K562 (cell line): ENCODE results near the gene CHAMP1. TPM values are rescaled to one million over a fixed set of nuclear protein-coding genes. Genes with fewer than 3 reads are reported as not detected.

Experiments
- E2F3 ChIP-seq: fragments of 250-450 bp; sonication (Bioruptor Pico); IDR thresholded peaks from 2 replicates; pipeline ENCODE4 v1.4.0; 2020; ENCODE audit warnings: mild to moderate bottlenecking
- ELF1 ChIP-seq: fragments of 200-800 bp; sonication (Bioruptor generic); IDR thresholded peaks from 2 replicates; pipeline ENCODE4 v1.6.1; 2016; ENCODE audit warnings: missing genetic modification characterization, missing compliant biosample characterization
- HDAC2 ChIP-seq: fragments of 450-650 bp; IDR thresholded peaks from 2 replicates; pipeline ENCODE4 v1.6.1; 2016; ENCODE audit warnings: mild to moderate bottlenecking
- MYNN ChIP-seq, 2 experiments: sonication (generic); formaldehyde crosslinking in 1 of 2; IDR thresholded peaks; 2 replicates each; pipeline versions ENCODE4 v1.5.0 to v1.6.1; 2016 to 2020; ENCODE audit warnings: antibody characterized with exemption in 1 of 2, missing genetic modification reagents in 1 of 2
- NRF1 ChIP-seq, 2 experiments: fragments of 450-650 bp; IDR thresholded peaks in 1 of 2; conservative IDR thresholded peaks in 1 of 2; 2 replicates each; pipeline ENCODE4 v1.6.1; 2014; ENCODE audit warnings: mild to moderate bottlenecking in 2 of 2
- SMAD4 ChIP-seq: fragments of 250-450 bp; sonication (Bioruptor Pico); conservative IDR thresholded peaks from 2 replicates; pipeline ENCODE4 v1.8.0; 2021; ENCODE audit warnings: inconsistent platforms, mild to moderate bottlenecking, moderate library complexity
- TAF7 ChIP-seq: fragments of 450-650 bp; IDR thresholded peaks from 2 replicates; pipeline ENCODE4 v1.6.1; 2016; ENCODE audit warnings: missing genetic modification characterization, missing compliant biosample characterization
- TOE1 ChIP-seq, 2 experiments: fragments of 450-650 bp in 1 of 2; sonication (generic) in 1 of 2; formaldehyde crosslinking in 1 of 2; IDR thresholded peaks; 2 replicates each; pipeline versions ENCODE4 v1.7.1 to v1.8.0; 2016 to 2022; ENCODE audit warnings: borderline replicate concordance in 2 of 2, mild to moderate bottlenecking in 2 of 2, antibody characterized with exemption in 1 of 2, inconsistent platforms in 1 of 2, low read depth in 1 of 2, missing genetic modification reagents in 1 of 2, moderate library complexity in 1 of 2
- ZKSCAN1 ChIP-seq: fragments of 150-350 bp; IDR thresholded peaks from 2 replicates; pipeline ENCODE4 v1.6.1; 2016; ENCODE audit warnings: low read depth, low read length
- ZNF444 ChIP-seq: fragments of 250-450 bp; sonication (Bioruptor Pico); IDR thresholded peaks from 2 replicates; pipeline ENCODE4 v1.4.0; 2020; ENCODE audit warnings: mild to moderate bottlenecking, moderate library complexity
- polyA plus RNA-seq, 8 experiments: library from polyadenylated mRNA; depleted of rRNA in 4 of 8; stranded (reverse) in 5 of 8; unstranded in 3 of 8; fragments of >200 nt; fragmentation: Nextera tagmentation in 2 of 8; fragmentation: Illumina TruSeq in 1 of 8; extraction: Ambion mirVana in 2 of 8; extraction: Trizol in 1 of 8; gene quantifications; 2 replicates each; pipeline versions ENCODE4 v1.2.1 to v1.2.3, GENCODE V29; 2011 to 2014; ENCODE audit warnings: inconsistent platforms in 1 of 8, missing spikeins in 1 of 8
- total RNA-seq, 7 experiments: library from RNA; depleted of rRNA in 6 of 7; stranded (reverse); fragments of >200 nt in 6 of 7; fragmentation: Illumina TruSeq in 2 of 7; extraction: Trizol in 2 of 7; gene quantifications; 2 replicates each; pipeline versions ENCODE4 v1.2.1 to v1.2.3, GENCODE V29; 2011 to 2021; ENCODE audit warnings: low replicate concordance in 1 of 7
- TF ChIP-seq, protein P1 (sequence below), 2 experiments: fragments of 150-350 bp in 1 of 2; IDR thresholded peaks; 2 replicates each; pipeline ENCODE4 v1.6.1; 2012 to 2016; ENCODE audit warnings: low read depth in 2 of 2, low read length in 2 of 2, mild to moderate bottlenecking in 1 of 2, moderate library complexity in 1 of 2
- TF ChIP-seq, protein P2 (sequence below): fragments of 200-600 bp; sonication (generic); IDR thresholded peaks from one replicate; pipeline ENCODE4 v1.6.1; 2012; ENCODE audit warnings: mild to moderate bottlenecking, low read depth, low read length, inconsistent platforms

Gene CHAMP1
- total and polyA plus RNA-seq, 9 of the 15 experiments (the other 6 are each of a cell fraction or from before 2014, with no cell fraction given), result 0.70 to 40.6 (median 15.3) TPM

GRCh38 chr13:114314074-114314912, at the start of gene CHAMP1 (continued):
- TF ChIP-seq, protein P1, sequence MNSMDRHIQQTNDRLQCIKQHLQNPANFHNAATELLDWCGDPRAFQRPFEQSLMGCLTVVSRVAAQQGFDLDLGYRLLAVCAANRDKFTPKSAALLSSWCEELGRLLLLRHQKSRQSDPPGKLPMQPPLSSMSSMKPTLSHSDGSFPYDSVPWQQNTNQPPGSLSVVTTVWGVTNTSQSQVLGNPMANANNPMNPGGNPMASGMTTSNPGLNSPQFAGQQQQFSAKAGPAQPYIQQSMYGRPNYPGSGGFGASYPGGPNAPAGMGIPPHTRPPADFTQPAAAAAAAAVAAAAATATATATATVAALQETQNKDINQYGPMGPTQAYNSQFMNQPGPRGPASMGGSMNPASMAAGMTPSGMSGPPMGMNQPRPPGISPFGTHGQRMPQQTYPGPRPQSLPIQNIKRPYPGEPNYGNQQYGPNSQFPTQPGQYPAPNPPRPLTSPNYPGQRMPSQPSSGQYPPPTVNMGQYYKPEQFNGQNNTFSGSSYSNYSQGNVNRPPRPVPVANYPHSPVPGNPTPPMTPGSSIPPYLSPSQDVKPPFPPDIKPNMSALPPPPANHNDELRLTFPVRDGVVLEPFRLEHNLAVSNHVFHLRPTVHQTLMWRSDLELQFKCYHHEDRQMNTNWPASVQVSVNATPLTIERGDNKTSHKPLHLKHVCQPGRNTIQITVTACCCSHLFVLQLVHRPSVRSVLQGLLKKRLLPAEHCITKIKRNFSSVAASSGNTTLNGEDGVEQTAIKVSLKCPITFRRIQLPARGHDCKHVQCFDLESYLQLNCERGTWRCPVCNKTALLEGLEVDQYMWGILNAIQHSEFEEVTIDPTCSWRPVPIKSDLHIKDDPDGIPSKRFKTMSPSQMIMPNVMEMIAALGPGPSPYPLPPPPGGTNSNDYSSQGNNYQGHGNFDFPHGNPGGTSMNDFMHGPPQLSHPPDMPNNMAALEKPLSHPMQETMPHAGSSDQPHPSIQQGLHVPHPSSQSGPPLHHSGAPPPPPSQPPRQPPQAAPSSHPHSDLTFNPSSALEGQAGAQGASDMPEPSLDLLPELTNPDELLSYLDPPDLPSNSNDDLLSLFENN (IDR thresholded peaks at IDR 0.05; ENCODE audit: low read depth in 2 of 2, low read length in 2 of 2), result no peak
- TF ChIP-seq MYNN (IDR thresholded peaks at IDR 0.05) (no peak), MYNN (CRISPR knock-in tag; IDR thresholded peaks at IDR 0.05) (no peak), ELF1 (tag) (peak; percentile 53), SMAD4 (peak; percentile 86; the same call in 1 of the 2 replicates), TAF7 (tag) (no peak), ZNF444 (CRISPR knock-in tag) (no peak), NRF1 (conservative IDR thresholded peaks at IDR 0.05 in 1 of 2, IDR thresholded peaks at IDR 0.05 in 1 of 2) (peak; percentile 83 to 85), ZKSCAN1 (peak; percentile 72), E2F3 (peak; percentile 91), TOE1 (IDR thresholded peaks at IDR 0.05; ENCODE audit: borderline replicate concordance) (no peak), TOE1 (CRISPR knock-in tag; IDR thresholded peaks at IDR 0.05; ENCODE audit: borderline replicate concordance, low read depth) (no peak), HDAC2 (no peak)
- TF ChIP-seq, protein P2, sequence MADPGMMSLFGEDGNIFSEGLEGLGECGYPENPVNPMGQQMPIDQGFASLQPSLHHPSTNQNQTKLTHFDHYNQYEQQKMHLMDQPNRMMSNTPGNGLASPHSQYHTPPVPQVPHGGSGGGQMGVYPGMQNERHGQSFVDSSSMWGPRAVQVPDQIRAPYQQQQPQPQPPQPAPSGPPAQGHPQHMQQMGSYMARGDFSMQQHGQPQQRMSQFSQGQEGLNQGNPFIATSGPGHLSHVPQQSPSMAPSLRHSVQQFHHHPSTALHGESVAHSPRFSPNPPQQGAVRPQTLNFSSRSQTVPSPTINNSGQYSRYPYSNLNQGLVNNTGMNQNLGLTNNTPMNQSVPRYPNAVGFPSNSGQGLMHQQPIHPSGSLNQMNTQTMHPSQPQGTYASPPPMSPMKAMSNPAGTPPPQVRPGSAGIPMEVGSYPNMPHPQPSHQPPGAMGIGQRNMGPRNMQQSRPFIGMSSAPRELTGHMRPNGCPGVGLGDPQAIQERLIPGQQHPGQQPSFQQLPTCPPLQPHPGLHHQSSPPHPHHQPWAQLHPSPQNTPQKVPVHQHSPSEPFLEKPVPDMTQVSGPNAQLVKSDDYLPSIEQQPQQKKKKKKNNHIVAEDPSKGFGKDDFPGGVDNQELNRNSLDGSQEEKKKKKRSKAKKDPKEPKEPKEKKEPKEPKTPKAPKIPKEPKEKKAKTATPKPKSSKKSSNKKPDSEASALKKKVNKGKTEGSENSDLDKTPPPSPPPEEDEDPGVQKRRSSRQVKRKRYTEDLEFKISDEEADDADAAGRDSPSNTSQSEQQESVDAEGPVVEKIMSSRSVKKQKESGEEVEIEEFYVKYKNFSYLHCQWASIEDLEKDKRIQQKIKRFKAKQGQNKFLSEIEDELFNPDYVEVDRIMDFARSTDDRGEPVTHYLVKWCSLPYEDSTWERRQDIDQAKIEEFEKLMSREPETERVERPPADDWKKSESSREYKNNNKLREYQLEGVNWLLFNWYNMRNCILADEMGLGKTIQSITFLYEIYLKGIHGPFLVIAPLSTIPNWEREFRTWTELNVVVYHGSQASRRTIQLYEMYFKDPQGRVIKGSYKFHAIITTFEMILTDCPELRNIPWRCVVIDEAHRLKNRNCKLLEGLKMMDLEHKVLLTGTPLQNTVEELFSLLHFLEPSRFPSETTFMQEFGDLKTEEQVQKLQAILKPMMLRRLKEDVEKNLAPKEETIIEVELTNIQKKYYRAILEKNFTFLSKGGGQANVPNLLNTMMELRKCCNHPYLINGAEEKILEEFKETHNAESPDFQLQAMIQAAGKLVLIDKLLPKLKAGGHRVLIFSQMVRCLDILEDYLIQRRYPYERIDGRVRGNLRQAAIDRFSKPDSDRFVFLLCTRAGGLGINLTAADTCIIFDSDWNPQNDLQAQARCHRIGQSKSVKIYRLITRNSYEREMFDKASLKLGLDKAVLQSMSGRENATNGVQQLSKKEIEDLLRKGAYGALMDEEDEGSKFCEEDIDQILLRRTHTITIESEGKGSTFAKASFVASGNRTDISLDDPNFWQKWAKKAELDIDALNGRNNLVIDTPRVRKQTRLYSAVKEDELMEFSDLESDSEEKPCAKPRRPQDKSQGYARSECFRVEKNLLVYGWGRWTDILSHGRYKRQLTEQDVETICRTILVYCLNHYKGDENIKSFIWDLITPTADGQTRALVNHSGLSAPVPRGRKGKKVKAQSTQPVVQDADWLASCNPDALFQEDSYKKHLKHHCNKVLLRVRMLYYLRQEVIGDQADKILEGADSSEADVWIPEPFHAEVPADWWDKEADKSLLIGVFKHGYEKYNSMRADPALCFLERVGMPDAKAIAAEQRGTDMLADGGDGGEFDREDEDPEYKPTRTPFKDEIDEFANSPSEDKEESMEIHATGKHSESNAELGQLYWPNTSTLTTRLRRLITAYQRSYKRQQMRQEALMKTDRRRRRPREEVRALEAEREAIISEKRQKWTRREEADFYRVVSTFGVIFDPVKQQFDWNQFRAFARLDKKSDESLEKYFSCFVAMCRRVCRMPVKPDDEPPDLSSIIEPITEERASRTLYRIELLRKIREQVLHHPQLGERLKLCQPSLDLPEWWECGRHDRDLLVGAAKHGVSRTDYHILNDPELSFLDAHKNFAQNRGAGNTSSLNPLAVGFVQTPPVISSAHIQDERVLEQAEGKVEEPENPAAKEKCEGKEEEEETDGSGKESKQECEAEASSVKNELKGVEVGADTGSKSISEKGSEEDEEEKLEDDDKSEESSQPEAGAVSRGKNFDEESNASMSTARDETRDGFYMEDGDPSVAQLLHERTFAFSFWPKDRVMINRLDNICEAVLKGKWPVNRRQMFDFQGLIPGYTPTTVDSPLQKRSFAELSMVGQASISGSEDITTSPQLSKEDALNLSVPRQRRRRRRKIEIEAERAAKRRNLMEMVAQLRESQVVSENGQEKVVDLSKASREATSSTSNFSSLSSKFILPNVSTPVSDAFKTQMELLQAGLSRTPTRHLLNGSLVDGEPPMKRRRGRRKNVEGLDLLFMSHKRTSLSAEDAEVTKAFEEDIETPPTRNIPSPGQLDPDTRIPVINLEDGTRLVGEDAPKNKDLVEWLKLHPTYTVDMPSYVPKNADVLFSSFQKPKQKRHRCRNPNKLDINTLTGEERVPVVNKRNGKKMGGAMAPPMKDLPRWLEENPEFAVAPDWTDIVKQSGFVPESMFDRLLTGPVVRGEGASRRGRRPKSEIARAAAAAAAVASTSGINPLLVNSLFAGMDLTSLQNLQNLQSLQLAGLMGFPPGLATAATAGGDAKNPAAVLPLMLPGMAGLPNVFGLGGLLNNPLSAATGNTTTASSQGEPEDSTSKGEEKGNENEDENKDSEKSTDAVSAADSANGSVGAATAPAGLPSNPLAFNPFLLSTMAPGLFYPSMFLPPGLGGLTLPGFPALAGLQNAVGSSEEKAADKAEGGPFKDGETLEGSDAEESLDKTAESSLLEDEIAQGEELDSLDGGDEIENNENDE, result no peak
